GM10266 (cell line): ENCODE measurements around the gene NAALADL2.

Experiments used
- DNase-seq: peaks from one replicate; pipeline ENCODE4 v3.0.0; 2012; ENCODE audit errors: extremely low spot score
- CTCF ChIP-seq: IDR thresholded peaks from 2 replicates; pipeline ENCODE4 v1.5.1; 2012; ENCODE audit warnings: mild to moderate bottlenecking, low read depth; ENCODE audit not compliant: control insufficient read depth, insufficient read depth; ENCODE audit errors: missing control alignments

The NAALADL2 gene

GRCh38 chr3:175620093-175620492, 761.0 kb downstream of the NAALADL2 start:
- DNase-seq, result no peak
- TF ChIP-seq CTCF, result no peak

- no peak for TF ChIP-seq CTCF
- no peak for DNase-seq
These were observed 761.4 kb downstream of the NAALADL2 start for GRCh38 chr3:175620532-175620931.

- DNase-seq, result no peak
- no peak for TF ChIP-seq CTCF
These were observed 781.8 kb downstream of the NAALADL2 start for GRCh38 chr3:175640958-175641357.

GRCh38 chr3:175646865-175647264, 787.7 kb downstream of the NAALADL2 start:
- no peak for TF ChIP-seq CTCF
- DNase-seq, result no peak

- TF ChIP-seq CTCF, result no peak
- DNase-seq, result no peak
These were observed 789.8 kb downstream of the NAALADL2 start for GRCh38 chr3:175648899-175649298.

GRCh38 chr3:175651716-175652115, 792.6 kb downstream of the NAALADL2 start:
- TF ChIP-seq CTCF, result no peak
- no peak for DNase-seq

- no peak for DNase-seq
- TF ChIP-seq CTCF, result no peak
These were observed 796.2 kb downstream of the NAALADL2 start for GRCh38 chr3:175655351-175655750.
